ENCODE measurements around the gene ADAMTS4. TPM values are rescaled to one million over a fixed set of nuclear protein-coding genes. Genes with fewer than 3 reads are reported as not detected.

ADAMTS4 gene
- total and polyA plus RNA-seq, 2 of the 4 experiments (the other 2 are of a cell fraction), result 0.39 to 0.72 TPM

GRCh38 chr1:161159913-161160243 lies 39.0 kb downstream of the ADAMTS4 start:
- Histone ChIP-seq H3K56ac (ENCODE audit: extremely low read depth, insufficient read depth, low read length) (peak overlapping the region; percentile 36), H2BK20ac (ENCODE audit: low read depth, low read length) (no peak overlapping the region), H3K18ac (ENCODE audit: low read depth, low read length) (peak overlapping the region; percentile 3; the same call in 1 of the 2 replicates), H3K14ac (replicated peaks; ENCODE audit: low read depth, low read length) (peak overlapping the region; percentile 98), H3K4me3 (ENCODE audit: insufficient read depth, low read depth, low read length) (peak overlapping the region; percentile 83), H2AK9ac (replicated peaks; ENCODE audit: low read depth, low read length, poor library complexity) (peak overlapping the region; percentile 97), H2BK5ac (ENCODE audit: low read depth, low read length, poor library complexity, severe bottlenecking) (peak overlapping the region; percentile 58), H3K79me1 (ENCODE audit: low read depth in 1 of 2, low read length in 2 of 2) (peaks cover 16 to 40% of the 10 kb centered on the region in 2 experiments), H3K27me3 (ENCODE audit: control insufficient read depth, insufficient read depth, low read length) (no peaks in the 10 kb centered on the region), H3K9me3 (ENCODE audit: control insufficient read depth, insufficient read depth, low read length) (no peaks in the 10 kb centered on the region), H4K5ac (ENCODE audit: low read depth, low read length) (peak overlapping the region; percentile 61), H4K91ac (ENCODE audit: insufficient read depth, low read depth, low read length) (peak overlapping the region; percentile 73), H2BK120ac (ENCODE audit: low read depth, low read length) (0 out of 2 replicates have a peak overlapping the region, but pooled peaks have one; percentile 26), H3K9me1 (ENCODE audit: insufficient read depth, low read length) (peaks cover 12% of the 10 kb centered on the region), H3K4ac (ENCODE audit: low read depth, low read length) (peak overlapping the region; percentile 97), H3K23ac (ENCODE audit: low read depth, low read length) (peak overlapping the region; percentile 95), H2AFZ (replicated peaks; ENCODE audit: low read length, poor library complexity) (peak overlapping the region; percentile 96), H3K4me1 (ENCODE audit: control insufficient read depth, insufficient read depth, low read length) (peaks cover 7% of the 10 kb centered on the region), H3K4me2 (ENCODE audit: low read depth, low read length) (peak overlapping the region; percentile 98), H4K20me1 (ENCODE audit: insufficient read depth, low read length) (no peaks in the 10 kb centered on the region), H2BK15ac (ENCODE audit: low read depth, low read length) (0 out of 3 replicates have a peak overlapping the region, but pooled peaks have one; percentile 15), H3K9ac (ENCODE audit: low read depth, low read length) (peak overlapping the region; percentile 82), H3K27ac (ENCODE audit: insufficient read depth, low read length) (peak overlapping the region; percentile 68), H3K36me3 (ENCODE audit: control insufficient read depth, insufficient read depth, low read length) (peaks cover 32% of the 10 kb centered on the region), H4K8ac (ENCODE audit: low read depth in 2 of 2, low read length in 2 of 2) (peak overlapping the region; percentile 58 to 90), H2AK5ac (ENCODE audit: low read depth, low read length) (peak overlapping the region; percentile 82)
- no peak for TF ChIP-seq NFE2L2 (IDR thresholded peaks at IDR 0.05; ENCODE audit: low read depth, low read length)
- TF ChIP-seq, protein P1, sequence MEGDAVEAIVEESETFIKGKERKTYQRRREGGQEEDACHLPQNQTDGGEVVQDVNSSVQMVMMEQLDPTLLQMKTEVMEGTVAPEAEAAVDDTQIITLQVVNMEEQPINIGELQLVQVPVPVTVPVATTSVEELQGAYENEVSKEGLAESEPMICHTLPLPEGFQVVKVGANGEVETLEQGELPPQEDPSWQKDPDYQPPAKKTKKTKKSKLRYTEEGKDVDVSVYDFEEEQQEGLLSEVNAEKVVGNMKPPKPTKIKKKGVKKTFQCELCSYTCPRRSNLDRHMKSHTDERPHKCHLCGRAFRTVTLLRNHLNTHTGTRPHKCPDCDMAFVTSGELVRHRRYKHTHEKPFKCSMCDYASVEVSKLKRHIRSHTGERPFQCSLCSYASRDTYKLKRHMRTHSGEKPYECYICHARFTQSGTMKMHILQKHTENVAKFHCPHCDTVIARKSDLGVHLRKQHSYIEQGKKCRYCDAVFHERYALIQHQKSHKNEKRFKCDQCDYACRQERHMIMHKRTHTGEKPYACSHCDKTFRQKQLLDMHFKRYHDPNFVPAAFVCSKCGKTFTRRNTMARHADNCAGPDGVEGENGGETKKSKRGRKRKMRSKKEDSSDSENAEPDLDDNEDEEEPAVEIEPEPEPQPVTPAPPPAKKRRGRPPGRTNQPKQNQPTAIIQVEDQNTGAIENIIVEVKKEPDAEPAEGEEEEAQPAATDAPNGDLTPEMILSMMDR (conservative IDR thresholded peaks at IDR 0.05; ENCODE audit: low read depth, low read length), result no peak
- intact Hi-C loops (cut with micrococcal nuclease), result no loop called here
- DNase-seq (no peak), ATAC-seq (ENCODE audit: low read depth) (no peak)
- ChIA-PET POLR2A (ENCODE audit: unreplicated experiment) (no interaction called here), CTCF (interaction anchor here (0.7 kb wide), 1 partner anchor 62 kb away, joined by 4 read pairs; no protein-coding TSS in a partner anchor)
- dilution Hi-C loops (cut with HindIII; ENCODE audit: low sequenced_read_pairs, unreplicated experiment), result no loop called here
- in situ Hi-C loops (cut with MboI; ENCODE audit: low sequenced_read_pairs), result no loop called here
- WGBS, 2 experiments (ENCODE audit: extremely low coverage in 2 of 2, insufficient read length in 1 of 2), result no CpG with 5 or more reads among the region's 11 CpGs
- BruUV-seq (replicated peaks), result no TSS peak

Measured in IMR-90 (cell line).